WI38 (cell line): ENCODE results near the gene MAP2K3.
A peak's percentile ranks its signal among the peaks of the same experiment; 100 is the strongest.

Experiments used
- H3K4me3 ChIP-seq: 2 replicates; pipeline ENCODE4 v1.5.1; 2011; ENCODE audit warnings: low read depth, mild to moderate bottlenecking, control low read depth, low read length
- CTCF ChIP-seq: IDR thresholded peaks from 2 replicates; pipeline ENCODE4 v1.5.1; 2012; ENCODE audit warnings: low read depth, mild to moderate bottlenecking, control low read depth, low read length

The MAP2K3 gene

DNA sequence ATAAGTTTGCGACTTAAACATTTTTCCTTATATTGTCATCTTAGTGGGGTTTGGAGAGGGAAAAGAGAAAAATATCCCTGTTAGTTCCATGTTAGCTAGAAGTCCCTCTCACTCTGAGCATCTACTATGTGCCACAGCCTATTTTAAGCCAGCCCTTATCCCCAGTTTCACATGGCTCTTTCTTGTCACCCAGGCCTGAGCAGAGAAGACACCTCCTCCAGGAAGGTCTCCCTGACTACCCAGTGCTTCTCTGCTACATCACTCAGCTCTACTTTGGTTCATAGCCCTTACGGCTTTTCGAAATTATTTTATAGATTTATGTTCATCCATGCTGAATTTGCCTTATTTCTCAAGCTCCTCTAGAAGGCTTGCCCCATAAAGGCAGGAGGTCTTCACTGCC is 7.2 kb upstream of the MAP2K3 start:
- TF ChIP-seq CTCF = no peak
- H3K4me3 ChIP-seq = no peak overlapping the region

- H3K4me3 ChIP-seq = no peak overlapping the region
Measured at GRCh38 chr17:21278450-21279197, 5.9 kb upstream of the MAP2K3 start.

GRCh38 chr17:21279198-21279535 is 5.3 kb upstream of the MAP2K3 start:
- H3K4me3 ChIP-seq = no peak overlapping the region
- no peak for TF ChIP-seq CTCF

More at GRCh38 chr17:21278450-21279197, 5.9 kb upstream of the MAP2K3 start:
- TF ChIP-seq CTCF = no peak

GRCh38 chr17:21279582-21279981 is 4.9 kb upstream of the MAP2K3 start:
- TF ChIP-seq CTCF = no peak
- H3K4me3 ChIP-seq = no peak overlapping the region

DNA sequence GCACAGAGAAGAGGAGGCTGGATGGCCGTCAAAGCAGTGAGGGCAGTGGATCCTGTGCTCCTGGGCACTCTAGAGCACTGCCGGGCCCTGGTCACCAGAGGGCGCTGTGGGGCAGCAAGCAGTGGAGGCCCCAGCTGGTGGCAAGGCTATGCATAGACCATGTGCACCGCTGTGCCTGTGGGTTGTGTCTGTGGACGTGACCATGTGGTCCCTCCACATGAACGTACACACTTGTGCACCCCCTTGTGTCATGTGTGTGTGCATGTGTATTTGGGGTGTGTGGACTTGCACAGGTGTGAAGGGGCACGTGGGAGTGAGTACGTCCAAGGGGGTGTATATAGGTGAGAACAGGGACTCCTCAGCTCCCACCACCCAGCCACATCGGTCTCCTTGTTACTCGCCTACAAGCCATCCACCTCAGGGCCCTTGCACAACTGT is 4.4 kb upstream of the MAP2K3 start:
- no peak overlapping the region for H3K4me3 ChIP-seq
- peak; percentile 99 for TF ChIP-seq CTCF

GRCh38 chr17:21282231-21282630 is 2.3 kb upstream of the MAP2K3 start:
- no peak overlapping the region for H3K4me3 ChIP-seq
- no peak for TF ChIP-seq CTCF

DNA sequence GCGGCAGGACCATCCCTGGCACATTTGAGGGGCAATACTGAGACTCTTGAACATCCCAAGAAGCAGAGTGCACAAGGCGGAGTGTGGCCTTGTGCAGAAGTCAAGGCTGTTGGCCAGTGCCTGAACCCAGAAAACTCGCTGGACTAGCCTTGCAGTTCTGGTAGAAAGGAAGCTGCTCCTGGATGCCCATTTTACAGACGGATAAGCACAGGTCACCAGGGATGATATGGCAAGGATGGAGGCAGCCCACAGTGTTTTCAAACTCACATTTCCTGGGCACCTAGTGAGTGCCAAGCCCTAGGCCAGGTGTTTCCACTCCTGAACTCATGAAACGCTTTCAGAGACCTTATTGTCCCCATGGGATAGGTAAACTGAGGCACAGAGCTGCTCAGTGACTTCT is 1.7 kb upstream of the MAP2K3 start:
- no peak overlapping the region for H3K4me3 ChIP-seq
- no peak for TF ChIP-seq CTCF
